CD4-positive, alpha-beta T cell (primary cell): ENCODE data around the gene MTRFR. TPM values are rescaled to one million over a fixed set of nuclear protein-coding genes. Genes with fewer than 3 reads are reported as not detected.
"Not testable (repeated sequence)": the region's sequence is repeated elsewhere in the genome, so short reads cannot be mapped to it uniquely, and the experiment has no call there.

Experiments
- ATAC-seq: fragments of 200-7000 bp; cut with Tn5 transposase; one replicate; pipeline ENCODE4 v1.10.0; 2022; ENCODE audit warnings: mild to moderate bottlenecking; ENCODE audit not compliant: poor library complexity
- CTCF ChIA-PET: fragments of 350-600 bp; sonication (Branson Sonifier 250); formaldehyde crosslinking; loops from one replicate; lab custom pipeline; 2021; ENCODE audit warnings: antibody characterized with exemption, inconsistent platforms; lab: Charles Lee
- POLR2A ChIA-PET: fragments of 350-600 bp; sonication (Branson Sonifier 250); formaldehyde crosslinking; loops from one replicate; lab custom pipeline; 2021; ENCODE audit warnings: antibody characterized with exemption, inconsistent platforms; lab: Charles Lee
- DNase-seq, 14 experiments: peaks; one replicate each; pipeline ENCODE4 v3.0.0-alpha.2; 2013 to 2020; ENCODE audit warnings: mixed read lengths in 2 of 14
- H3K27ac ChIP-seq, 2 donors: one replicate each; pipeline versions ENCODE4 v1.5.1 to v1.7.0; 2013; ENCODE audit warnings: low read length in 2 of 2, low read depth in 1 of 2, mild to moderate bottlenecking in 1 of 2
- H3K27me3 ChIP-seq, 2 experiments: 1 replicate in 1 of 2; 2 replicates in 1 of 2; pipeline versions ENCODE4 v1.6.1 to v1.7.0; 2013; ENCODE audit warnings: low read length in 2 of 2, control low read depth in 1 of 2, mild to moderate bottlenecking in 1 of 2, moderate library complexity in 1 of 2; ENCODE audit not compliant: insufficient read depth in 2 of 2, control insufficient read depth in 1 of 2
- H3K36me3 ChIP-seq: one replicate; pipeline ENCODE4 v1.6.1; 2013; ENCODE audit warnings: low read length, control low read depth; ENCODE audit not compliant: insufficient read depth
- H3K4me1 ChIP-seq: one replicate; pipeline ENCODE4 v1.6.1; 2013; ENCODE audit warnings: low read length, control low read depth; ENCODE audit not compliant: insufficient read depth
- H3K4me3 ChIP-seq: one replicate; pipeline ENCODE4 v1.5.1; 2013; ENCODE audit warnings: mild to moderate bottlenecking, low read length, moderate library complexity
- H3K9me3 ChIP-seq, 2 experiments: 1 replicate in 1 of 2; 2 replicates in 1 of 2; pipeline versions ENCODE4 v1.6.1 to v1.7.0; 2013; ENCODE audit warnings: low read length in 2 of 2, mild to moderate bottlenecking in 2 of 2, control low read depth in 1 of 2, moderate library complexity in 1 of 2; ENCODE audit not compliant: control insufficient read depth in 1 of 2, insufficient read depth in 1 of 2
- H3K27ac Mint-ChIP-seq: one replicate; pipeline ENCODE4 v1.8.0; 2020; ENCODE audit warnings: mixed read lengths
- H3K27me3 Mint-ChIP-seq: one replicate; pipeline ENCODE4 v1.8.0; 2021; ENCODE audit warnings: mixed read lengths
- H3K36me3 Mint-ChIP-seq: one replicate; pipeline ENCODE4 v1.8.0; 2021; ENCODE audit warnings: low read depth, mixed read lengths
- H3K4me1 Mint-ChIP-seq: one replicate; pipeline ENCODE4 v1.8.0; 2021; ENCODE audit warnings: low read depth, mixed read lengths
- H3K4me3 Mint-ChIP-seq: one replicate; pipeline ENCODE4 v1.8.0; 2020; ENCODE audit warnings: mild to moderate bottlenecking, mixed read lengths
- H3K9me3 Mint-ChIP-seq: one replicate; pipeline ENCODE4 v1.8.0; 2020; ENCODE audit warnings: mixed read lengths
- intact Hi-C, 2 experiments: fragments of 100-400 bp; cut with DNase I in 1 of 2; cut with micrococcal nuclease in 1 of 2; formaldehyde crosslinking; loops; one replicate each; pipeline versions ENCODE4 v1.15.1 to v1.9.0; 2023 to 2025; cut with DNase I, micrococcal nuclease
- total RNA-seq, 174 experiments: library from RNA in 2 of 174; stranded (reverse) in 2 of 174; gene quantifications; one replicate each; pipeline ENCODE4 v1.2.3 and lab custom pipeline; 2021 to 2026
- TF ChIP-seq, protein P1 (sequence below): fragments of 200-600 bp; IDR thresholded peaks from one replicate; pipeline ENCODE4 v1.8.0; 2022; ENCODE audit warnings: antibody characterized with exemption, mild to moderate bottlenecking

MTRFR gene
- total RNA-seq, 2 experiments from 2014 or later: 43.2 to 44.5 TPM

DNA sequence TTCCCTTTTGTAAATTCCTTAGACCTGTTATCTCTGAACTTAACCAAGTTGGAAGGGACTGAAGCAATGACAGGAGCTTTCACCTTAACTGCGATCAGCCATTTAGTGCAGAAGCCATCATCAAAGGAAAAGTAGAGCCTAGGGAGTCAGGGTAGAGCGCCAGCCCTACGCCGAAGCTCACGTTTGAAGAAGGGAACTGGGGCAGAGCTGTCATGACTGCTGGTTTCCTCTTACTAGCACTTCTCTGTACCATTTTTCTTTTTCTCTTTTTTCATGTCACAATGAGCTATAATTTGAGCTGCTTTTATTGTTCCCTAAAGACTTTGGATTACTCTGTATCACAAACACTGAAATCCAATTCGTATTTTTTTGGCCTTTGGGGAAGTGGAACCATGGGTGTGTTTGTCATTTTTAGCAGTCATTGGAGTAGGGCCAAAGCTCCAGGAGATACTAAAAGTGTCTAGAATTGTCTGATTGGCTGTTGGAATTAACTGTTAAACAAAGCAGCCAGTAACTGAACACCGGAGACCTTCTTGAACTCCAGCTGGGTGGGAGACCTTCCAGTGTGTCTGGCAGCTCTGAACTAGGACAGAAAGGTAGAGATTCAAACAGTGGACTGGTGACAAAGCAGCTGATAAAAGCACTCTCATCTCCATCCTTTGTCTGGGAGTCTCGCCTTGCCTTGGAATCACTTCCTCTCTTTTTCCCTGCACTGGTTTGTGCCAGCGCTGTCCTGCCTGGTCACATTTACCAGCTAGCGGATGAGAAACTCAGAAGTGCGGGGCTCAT lies 9.1 kb downstream of the MTRFR start:
- Mint-ChIP-seq H3K9me3 (no peaks in the 10 kb centered on the region), H3K36me3 (peaks cover 53% of the 10 kb centered on the region), H3K27me3 (no peaks in the 10 kb centered on the region), H3K27ac (peak overlapping the region; percentile 84), H3K4me1 (peaks cover 67% of the 10 kb centered on the region), H3K4me3 (peak overlapping the region; percentile 27)
- CTCF ChIA-PET: interaction anchor here (0.8 to 1.0 kb wide), 2 partner anchors 14 to 167 kb away, joined by 3 read pairs; no protein-coding TSS in a partner anchor
- ATAC-seq (peak; percentile 71), DNase-seq (peak in 5 of 14 experiments; percentile 13 to 55 (median 46))
- POLR2A ChIA-PET: interaction anchor here (0.6 to 4.7 kb wide), 6 partner anchors 10 to 200 kb away, joined by 3 to 65 read pairs (median 3); partner anchors contain the start of genes MPHOSPH9 and MTRFR
- H3K4me3 ChIP-seq: no peak overlapping the region
- H3K9me3 ChIP-seq: no peaks in the 10 kb centered on the region
- H3K4me1 ChIP-seq: peaks cover 39% of the 10 kb centered on the region
- H3K36me3 ChIP-seq: peaks cover 6% of the 10 kb centered on the region
- H3K27ac ChIP-seq: peak overlapping the region in 1 of 2 donors; percentile 29
- TF ChIP-seq, protein P1, sequence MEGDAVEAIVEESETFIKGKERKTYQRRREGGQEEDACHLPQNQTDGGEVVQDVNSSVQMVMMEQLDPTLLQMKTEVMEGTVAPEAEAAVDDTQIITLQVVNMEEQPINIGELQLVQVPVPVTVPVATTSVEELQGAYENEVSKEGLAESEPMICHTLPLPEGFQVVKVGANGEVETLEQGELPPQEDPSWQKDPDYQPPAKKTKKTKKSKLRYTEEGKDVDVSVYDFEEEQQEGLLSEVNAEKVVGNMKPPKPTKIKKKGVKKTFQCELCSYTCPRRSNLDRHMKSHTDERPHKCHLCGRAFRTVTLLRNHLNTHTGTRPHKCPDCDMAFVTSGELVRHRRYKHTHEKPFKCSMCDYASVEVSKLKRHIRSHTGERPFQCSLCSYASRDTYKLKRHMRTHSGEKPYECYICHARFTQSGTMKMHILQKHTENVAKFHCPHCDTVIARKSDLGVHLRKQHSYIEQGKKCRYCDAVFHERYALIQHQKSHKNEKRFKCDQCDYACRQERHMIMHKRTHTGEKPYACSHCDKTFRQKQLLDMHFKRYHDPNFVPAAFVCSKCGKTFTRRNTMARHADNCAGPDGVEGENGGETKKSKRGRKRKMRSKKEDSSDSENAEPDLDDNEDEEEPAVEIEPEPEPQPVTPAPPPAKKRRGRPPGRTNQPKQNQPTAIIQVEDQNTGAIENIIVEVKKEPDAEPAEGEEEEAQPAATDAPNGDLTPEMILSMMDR: no peak
- no peaks in the 10 kb centered on the region for H3K27me3 ChIP-seq
- intact Hi-C loops: no loop called here

DNA sequence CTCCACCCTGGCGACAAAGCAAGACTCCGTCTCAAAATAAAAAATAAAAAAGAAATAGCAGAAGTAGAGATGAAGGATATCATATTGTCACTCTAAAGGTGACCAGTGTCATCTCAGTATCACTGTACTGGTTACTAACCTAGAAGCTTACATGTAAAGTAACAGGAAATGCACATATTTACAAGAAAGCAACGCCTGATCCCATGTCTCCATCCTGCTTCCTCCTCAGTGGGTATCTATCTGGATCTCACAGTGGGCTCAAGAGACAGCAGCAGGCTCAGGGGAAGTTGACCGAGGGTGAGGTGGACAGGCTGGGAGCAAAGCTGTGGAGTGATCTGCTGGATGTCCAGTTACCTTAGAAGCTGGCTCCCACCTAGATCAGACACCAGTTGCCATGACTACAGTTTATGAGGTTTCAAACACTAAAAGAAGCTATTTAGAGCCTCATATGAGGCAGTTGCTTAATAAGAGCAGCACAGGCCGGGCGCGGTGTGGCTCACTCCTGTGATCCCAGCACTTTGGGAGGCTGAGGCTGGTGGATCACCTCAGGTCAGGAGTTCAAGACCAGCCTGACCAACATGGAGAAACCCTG lies 10.5 kb downstream of the MTRFR start:
- H3K4me1 Mint-ChIP-seq: peaks cover 67% of the 10 kb centered on the region
- TF ChIP-seq, protein P1: no peak
- no peak for ATAC-seq

DNA sequence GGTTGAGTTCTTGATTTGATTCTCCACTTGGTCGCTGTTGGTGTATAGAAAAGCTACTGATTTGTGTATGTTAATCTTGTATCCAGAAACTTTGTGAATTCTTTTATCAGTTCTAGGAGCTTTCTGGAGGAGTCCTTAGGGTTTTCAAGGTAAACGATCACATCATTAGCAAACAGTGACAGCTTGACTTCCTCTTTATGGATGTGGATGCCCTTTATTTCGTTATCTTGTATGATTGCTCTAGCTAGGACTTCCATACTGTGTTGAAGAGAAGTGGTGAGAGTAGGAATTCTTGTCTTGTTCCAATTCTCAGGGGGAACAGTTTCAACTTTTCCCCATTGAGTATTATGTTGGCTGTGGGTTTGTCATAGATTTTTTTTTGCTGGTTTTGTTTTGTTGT lies 12.4 kb downstream of the MTRFR start:
- TF ChIP-seq, protein P1: no peak
- Histone ChIP-seq H3K36me3 (peaks cover 14% of the 10 kb centered on the region), H3K4me3 (no peak overlapping the region), H3K27ac (no peak overlapping the region), H3K4me1 (peaks cover 39% of the 10 kb centered on the region), H3K9me3 (no peaks in the 10 kb centered on the region), H3K27me3 (no peaks in the 10 kb centered on the region)
- H3K4me3 Mint-ChIP-seq: peak overlapping the region; percentile 37
- H3K4me1 Mint-ChIP-seq: peaks cover 73% of the 10 kb centered on the region
- H3K27me3 Mint-ChIP-seq: no peaks in the 10 kb centered on the region
- peak overlapping the region; percentile 70 for H3K27ac Mint-ChIP-seq
- peaks cover 58% of the 10 kb centered on the region for H3K36me3 Mint-ChIP-seq
- ChIA-PET POLR2A (interaction anchor here (0.7 to 1.1 kb wide), 2 partner anchors 13 to 23 kb away, joined by 3 to 4 read pairs; partner anchors contain the start of gene MPHOSPH9), CTCF (no interaction called here)
- H3K9me3 Mint-ChIP-seq: no peaks in the 10 kb centered on the region
- no peak for DNase-seq
- intact Hi-C loops: no loop called here
- ATAC-seq: no peak

More for the DNA sequence above, 10.5 kb downstream of the MTRFR start:
- no peaks in the 10 kb centered on the region for H3K27me3 ChIP-seq
- H3K4me3 Mint-ChIP-seq: no peak overlapping the region
- H3K36me3 ChIP-seq: peaks cover 8% of the 10 kb centered on the region
- H3K4me3 ChIP-seq: no peak overlapping the region
- H3K27ac ChIP-seq: no peak overlapping the region
- H3K27me3 Mint-ChIP-seq: no peaks in the 10 kb centered on the region
- intact Hi-C loops: no loop called here
- H3K4me1 ChIP-seq: peaks cover 29% of the 10 kb centered on the region
- CTCF ChIA-PET: interaction anchor here (0.6 to 1.0 kb wide), 2 partner anchors 11 to 71 kb away, joined by 3 to 4 read pairs; partner anchors contain the start of genes MPHOSPH9 and MTRFR
- no peaks in the 10 kb centered on the region for H3K9me3 Mint-ChIP-seq
- peaks cover 53% of the 10 kb centered on the region for H3K36me3 Mint-ChIP-seq
- POLR2A ChIA-PET: interaction anchor here (0.6 to 4.7 kb wide), 4 partner anchors 11 to 47 kb away, joined by 3 to 65 read pairs (median 3); partner anchors contain the start of genes MPHOSPH9 and MTRFR
- no peak for DNase-seq
- H3K27ac Mint-ChIP-seq: peak overlapping the region; percentile 79
- no peaks in the 10 kb centered on the region for H3K9me3 ChIP-seq

- ChIA-PET POLR2A (interaction anchor here (2.3 to 4.0 kb wide), 2 partner anchors 10 to 15 kb away, joined by 10 to 21 read pairs; partner anchors contain the start of genes MPHOSPH9 and MTRFR), CTCF (interaction anchor here (2.1 kb wide), 1 partner anchor 10 kb away, joined by 12 read pairs; no protein-coding TSS in a partner anchor)
- H3K9me3 ChIP-seq, H3K4me3 Mint-ChIP-seq, H3K27me3 Mint-ChIP-seq, ATAC-seq, H3K4me3 ChIP-seq, intact Hi-C loops, DNase-seq, H3K27ac ChIP-seq, H3K9me3 Mint-ChIP-seq, H3K27me3 ChIP-seq: not testable (repeated sequence)
- Histone ChIP-seq H3K4me1 (peaks cover 38% of the 10 kb centered on the region), H3K36me3 (peaks cover 16% of the 10 kb centered on the region)
- H3K4me1 Mint-ChIP-seq: peaks cover 68% of the 10 kb centered on the region
- H3K36me3 Mint-ChIP-seq: peaks cover 46% of the 10 kb centered on the region
- peak overlapping the region; percentile 60 for H3K27ac Mint-ChIP-seq
Observed at GRCh38 chr12:123248129-123248528, 14.9 kb downstream of the MTRFR start.
